Measurements from ENCODE around the gene CDK5. TPM values are rescaled to one million over a fixed set of nuclear protein-coding genes. Genes with fewer than 3 reads are reported as not detected.

Gene CDK5
- total RNA-seq, 2 experiments from 2014 or later: 3.1 to 3.5 TPM

DNA sequence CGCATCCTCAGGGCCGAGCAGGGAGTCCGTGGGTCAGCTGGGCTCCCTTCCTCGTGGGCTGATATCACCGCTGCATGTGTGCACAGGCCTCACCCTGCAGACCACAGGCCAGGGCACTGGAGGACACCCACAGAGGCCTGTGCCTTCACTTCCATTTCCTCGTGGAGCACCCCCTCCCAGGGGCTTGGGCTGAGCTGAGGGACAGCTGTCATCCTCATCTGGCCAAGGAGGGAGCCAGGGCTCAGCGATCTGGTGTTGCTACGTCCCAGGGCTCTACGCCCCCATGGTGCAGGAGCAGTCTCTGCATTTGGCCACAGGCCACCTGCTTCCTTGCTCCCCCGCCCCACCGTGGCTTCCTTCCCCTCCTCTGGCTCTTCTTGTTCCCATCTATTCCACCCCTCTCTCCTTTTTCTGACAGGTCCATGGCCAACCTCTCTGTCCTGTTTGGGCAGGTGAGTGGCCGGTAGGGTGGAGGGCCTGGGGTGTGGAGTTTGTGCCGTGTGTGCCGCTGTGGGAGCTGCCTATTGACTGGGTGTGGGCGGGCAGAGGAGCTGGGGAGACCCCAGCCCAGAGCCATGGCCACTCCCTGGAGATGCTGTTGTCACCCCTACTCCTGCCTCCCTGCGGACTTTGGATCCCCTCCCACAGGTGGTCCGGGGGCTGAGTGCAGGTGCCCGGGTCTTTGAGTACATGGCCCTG, 17.7 kb downstream of the CDK5 start:
- Histone ChIP-seq H3K4me3 (ENCODE audit: low read length) (no peak overlapping the region), H3K36me3 (ENCODE audit: insufficient read depth, low read length) (peaks cover 43% of the 10 kb centered on the region), H3K9me3 (ENCODE audit: control insufficient read depth in 1 of 2, insufficient read depth in 1 of 2, low read length in 2 of 2) (no peaks in the 10 kb centered on the region), H3K27ac (ENCODE audit: low read depth in 1 of 2, low read length in 2 of 2) (no peak overlapping the region), H3K4me1 (ENCODE audit: insufficient read depth, low read length) (peaks cover 8% of the 10 kb centered on the region), H3K27me3 (ENCODE audit: control insufficient read depth in 1 of 2, insufficient read depth in 2 of 2, low read length in 2 of 2) (no peaks in the 10 kb centered on the region)
- no peaks in the 10 kb centered on the region for H3K27me3 Mint-ChIP-seq
- ChIA-PET POLR2A (no interaction called here), CTCF (no interaction called here)
- no peaks in the 10 kb centered on the region for H3K9me3 Mint-ChIP-seq
- TF ChIP-seq, protein P1, sequence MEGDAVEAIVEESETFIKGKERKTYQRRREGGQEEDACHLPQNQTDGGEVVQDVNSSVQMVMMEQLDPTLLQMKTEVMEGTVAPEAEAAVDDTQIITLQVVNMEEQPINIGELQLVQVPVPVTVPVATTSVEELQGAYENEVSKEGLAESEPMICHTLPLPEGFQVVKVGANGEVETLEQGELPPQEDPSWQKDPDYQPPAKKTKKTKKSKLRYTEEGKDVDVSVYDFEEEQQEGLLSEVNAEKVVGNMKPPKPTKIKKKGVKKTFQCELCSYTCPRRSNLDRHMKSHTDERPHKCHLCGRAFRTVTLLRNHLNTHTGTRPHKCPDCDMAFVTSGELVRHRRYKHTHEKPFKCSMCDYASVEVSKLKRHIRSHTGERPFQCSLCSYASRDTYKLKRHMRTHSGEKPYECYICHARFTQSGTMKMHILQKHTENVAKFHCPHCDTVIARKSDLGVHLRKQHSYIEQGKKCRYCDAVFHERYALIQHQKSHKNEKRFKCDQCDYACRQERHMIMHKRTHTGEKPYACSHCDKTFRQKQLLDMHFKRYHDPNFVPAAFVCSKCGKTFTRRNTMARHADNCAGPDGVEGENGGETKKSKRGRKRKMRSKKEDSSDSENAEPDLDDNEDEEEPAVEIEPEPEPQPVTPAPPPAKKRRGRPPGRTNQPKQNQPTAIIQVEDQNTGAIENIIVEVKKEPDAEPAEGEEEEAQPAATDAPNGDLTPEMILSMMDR (IDR thresholded peaks at IDR 0.05): no peak
- intact Hi-C loops (cut with DNase I, micrococcal nuclease): no loop called here
- H3K36me3 Mint-ChIP-seq (ENCODE audit: low read depth): peaks cover 38% of the 10 kb centered on the region
- no peak overlapping the region for H3K4me3 Mint-ChIP-seq
- DNase-seq: no peak
- H3K27ac Mint-ChIP-seq: no peak overlapping the region
- no peak for ATAC-seq (ENCODE audit: poor library complexity)
- no peaks in the 10 kb centered on the region for H3K4me1 Mint-ChIP-seq (ENCODE audit: low read depth)

DNA sequence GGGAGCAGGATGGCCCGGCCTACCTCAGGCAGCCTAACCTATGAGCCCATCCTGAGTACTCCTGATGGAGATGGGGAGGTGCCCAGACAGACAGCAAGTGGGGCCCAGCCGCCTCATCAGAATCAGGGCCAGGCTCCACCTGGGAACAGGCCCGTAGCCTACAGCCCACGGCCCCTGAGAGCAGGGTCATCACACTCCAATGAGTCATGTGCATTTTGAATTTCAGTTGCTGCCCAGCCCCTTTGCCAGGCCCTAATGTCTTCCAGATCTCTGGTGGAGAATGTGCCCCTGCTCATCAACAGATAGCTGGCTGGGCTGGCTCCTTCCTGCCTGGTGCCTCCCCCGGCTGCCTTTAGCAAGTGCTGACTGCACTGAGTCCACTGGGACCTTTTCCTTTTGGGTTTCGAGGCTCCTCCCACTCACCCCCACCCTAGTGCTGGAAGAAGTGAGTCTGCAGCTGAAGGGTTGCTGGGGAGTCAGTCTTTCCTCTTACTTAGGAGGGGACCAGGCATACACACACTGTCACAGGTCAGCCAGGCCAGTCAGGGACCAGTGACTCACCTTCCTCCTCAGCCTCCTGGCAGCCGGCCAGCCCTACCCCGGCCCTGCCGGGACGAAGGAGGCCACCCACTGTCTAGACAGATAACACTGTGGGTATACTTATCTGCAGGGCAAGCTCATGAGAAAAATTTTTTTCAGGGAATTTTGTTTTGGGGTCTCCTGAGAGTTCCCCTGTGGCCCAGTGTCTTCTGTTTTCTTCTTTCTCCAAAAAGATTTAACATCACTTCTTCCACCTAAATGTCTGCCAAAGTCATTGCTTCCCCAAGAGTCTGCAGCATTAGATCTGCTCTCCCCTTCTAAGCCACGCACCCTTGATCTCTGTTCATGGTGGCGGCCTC, 18.5 kb downstream of the CDK5 start:
- Histone ChIP-seq H3K27ac (ENCODE audit: low read depth in 1 of 2, low read length in 2 of 2) (no peak overlapping the region), H3K36me3 (ENCODE audit: insufficient read depth, low read length) (peaks cover 44% of the 10 kb centered on the region), H3K9me3 (ENCODE audit: control insufficient read depth in 1 of 2, insufficient read depth in 1 of 2, low read length in 2 of 2) (no peaks in the 10 kb centered on the region), H3K4me1 (ENCODE audit: insufficient read depth, low read length) (peaks cover 8% of the 10 kb centered on the region), H3K4me3 (ENCODE audit: low read length) (no peak overlapping the region), H3K27me3 (ENCODE audit: control insufficient read depth in 1 of 2, insufficient read depth in 2 of 2, low read length in 2 of 2) (no peaks in the 10 kb centered on the region)
- ChIA-PET CTCF (no interaction called here), POLR2A (no interaction called here)
- Mint-ChIP-seq H3K27ac (peak overlapping the region; percentile 20), H3K4me3 (no peak overlapping the region), H3K27me3 (no peaks in the 10 kb centered on the region), H3K9me3 (no peaks in the 10 kb centered on the region), H3K36me3 (ENCODE audit: low read depth) (peaks cover 31% of the 10 kb centered on the region), H3K4me1 (ENCODE audit: low read depth) (no peaks in the 10 kb centered on the region)
- DNase-seq: peak in 8 of 14 experiments; percentile 17 to 72 (median 46)
- TF ChIP-seq, protein P1 (IDR thresholded peaks at IDR 0.05): no peak
- peak; percentile 52 for ATAC-seq (ENCODE audit: poor library complexity)
- intact Hi-C loops (cut with DNase I, micrococcal nuclease): no loop called here

DNA sequence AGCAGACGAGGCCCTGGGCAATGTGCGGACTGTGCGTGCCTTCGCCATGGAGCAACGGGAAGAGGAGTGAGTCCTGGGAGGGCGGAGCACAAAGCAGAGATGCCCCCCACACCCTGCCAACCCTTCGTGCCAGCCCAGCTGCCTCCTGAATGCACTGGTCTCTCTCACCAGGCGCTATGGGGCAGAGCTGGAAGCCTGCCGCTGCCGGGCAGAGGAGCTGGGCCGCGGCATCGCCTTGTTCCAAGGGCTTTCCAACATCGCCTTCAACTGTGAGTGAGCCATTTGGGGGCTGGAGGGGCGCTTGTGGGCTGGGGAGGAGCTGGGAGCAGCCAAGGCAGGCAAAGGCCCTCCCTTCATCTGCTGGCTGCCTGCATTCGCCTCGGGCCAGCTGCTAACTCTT, 21.8 kb downstream of the CDK5 start:
- Mint-ChIP-seq H3K4me1 (ENCODE audit: low read depth) (peaks cover 5% of the 10 kb centered on the region), H3K36me3 (ENCODE audit: low read depth) (peaks cover 43% of the 10 kb centered on the region), H3K9me3 (no peaks in the 10 kb centered on the region), H3K4me3 (no peak overlapping the region), H3K27me3 (no peaks in the 10 kb centered on the region), H3K27ac (no peak overlapping the region)
- ATAC-seq (ENCODE audit: poor library complexity): no peak
- POLR2A ChIA-PET: no interaction called here
- no peak overlapping the region for H3K27ac ChIP-seq (ENCODE audit: low read depth in 1 of 2, low read length in 2 of 2)
- no peak for DNase-seq
- no peak overlapping the region for H3K4me3 ChIP-seq (ENCODE audit: low read length)
- H3K9me3 ChIP-seq (ENCODE audit: control insufficient read depth in 1 of 2, insufficient read depth in 1 of 2, low read length in 2 of 2): no peaks in the 10 kb centered on the region
- CTCF ChIA-PET: interaction anchor here (1.2 kb wide), 1 partner anchor 17 kb away, joined by 3 read pairs; no protein-coding TSS in a partner anchor
- TF ChIP-seq, protein P1 (IDR thresholded peaks at IDR 0.05): no peak
- intact Hi-C loops (cut with DNase I, micrococcal nuclease): no loop called here
- H3K27me3 ChIP-seq (ENCODE audit: control insufficient read depth in 1 of 2, insufficient read depth in 2 of 2, low read length in 2 of 2): no peaks in the 10 kb centered on the region
- peaks cover 52% of the 10 kb centered on the region for H3K36me3 ChIP-seq (ENCODE audit: insufficient read depth, low read length)
- H3K4me1 ChIP-seq (ENCODE audit: insufficient read depth, low read length): peaks cover 8% of the 10 kb centered on the region
